Stimulated activated CD8-positive, alpha-beta memory T cell treated with anti-CD3 and anti-CD28 coated beads, Interleukin-7, amount 100 ng/mL, for 48 hours (primary cell): Measurements from ENCODE around the gene STOML2.
"Not testable (repeated sequence)": the region's sequence is repeated elsewhere in the genome, so short reads cannot be mapped to it uniquely, and the experiment has no call there.

ENCODE experiments used
- DNase-seq, 2 donors: peaks; one replicate each; pipeline ENCODE4 v3.0.0-alpha.2; 2020; ENCODE audit warnings: low read depth in 1 of 2; ENCODE audit errors: extremely low read depth in 1 of 2

STOML2 gene

GRCh38 chr9:35102769-35103659, at the start of gene STOML2:
TSS of gene STOML2 (minus strand) at chr9:35103131. CDS start at chr9:35103094, 37 bp downstream.
- peak; percentile 80 to 92 for DNase-seq

GRCh38 chr9:35147941-35148563, 45.1 kb upstream of the STOML2 start:
- DNase-seq: not testable (repeated sequence)

- no peak for DNase-seq
Observed at GRCh38 chr9:35142037-35142436, 39.1 kb upstream of the STOML2 start.

GRCh38 chr9:35140093-35140492, 37.2 kb upstream of the STOML2 start:
- DNase-seq: no peak

- DNase-seq: no peak
Observed at GRCh38 chr9:35136866-35137265, 33.9 kb upstream of the STOML2 start.

- no peak for DNase-seq
Observed at GRCh38 chr9:35135988-35136387, 33.1 kb upstream of the STOML2 start.

GRCh38 chr9:35134920-35135319, 32.0 kb upstream of the STOML2 start:
- no peak for DNase-seq

- peak; percentile 59 to 80 for DNase-seq
Observed at GRCh38 chr9:35116898-35117551, 14.1 kb upstream of the STOML2 start.

- no peak for DNase-seq
Observed at GRCh38 chr9:35116539-35116897, 13.6 kb upstream of the STOML2 start.

- DNase-seq: peak; percentile 84 to 94
Observed at GRCh38 chr9:35115680-35116538, 13.0 kb upstream of the STOML2 start, which contains the start of gene ATOSB. TSS of gene ATOSB (minus strand) at chr9:35115862. CDS start at chr9:35108274, 7,588 bp downstream.

- no peak for DNase-seq
Observed at GRCh38 chr9:35114840-35115628, 12.1 kb upstream of the STOML2 start.

GRCh38 chr9:35114113-35114839, 11.3 kb upstream of the STOML2 start:
- peak in 1 of 2 donors; percentile 72 for DNase-seq

- no peak for DNase-seq
Observed at GRCh38 chr9:35112257-35113020, 9.5 kb upstream of the STOML2 start.

GRCh38 chr9:35111001-35111933, 8.3 kb upstream of the STOML2 start:
- DNase-seq: peak; percentile 90 to 96

GRCh38 chr9:35110327-35110761, 7.4 kb upstream of the STOML2 start:
- DNase-seq: no peak

- DNase-seq: no peak
Observed at GRCh38 chr9:35108946-35109575, 6.1 kb upstream of the STOML2 start.

- no peak for DNase-seq
Observed at GRCh38 chr9:35108461-35108860, 5.5 kb upstream of the STOML2 start.
